Fibroblast of lung (primary cell): ENCODE results near the gene RIPOR1.

ENCODE experiments used
- EZH2 ChIP-seq: IDR thresholded peaks from 2 replicates; pipeline ENCODE4 v1.5.1; 2012; ENCODE audit warnings: low read length, control low read depth, mild to moderate bottlenecking; ENCODE audit errors: missing control alignments
- TF ChIP-seq, protein P1 (sequence below), 2 donors: IDR thresholded peaks in 1 of 2; conservative IDR thresholded peaks in 1 of 2; 1 replicate in 1 of 2; 2 replicates in 1 of 2; pipeline ENCODE4 v1.5.1; 2011 to 2012; ENCODE audit warnings: low read length in 2 of 2, control low read depth in 1 of 2, inconsistent platforms in 1 of 2, low read depth in 1 of 2, mild to moderate bottlenecking in 1 of 2

DNA sequence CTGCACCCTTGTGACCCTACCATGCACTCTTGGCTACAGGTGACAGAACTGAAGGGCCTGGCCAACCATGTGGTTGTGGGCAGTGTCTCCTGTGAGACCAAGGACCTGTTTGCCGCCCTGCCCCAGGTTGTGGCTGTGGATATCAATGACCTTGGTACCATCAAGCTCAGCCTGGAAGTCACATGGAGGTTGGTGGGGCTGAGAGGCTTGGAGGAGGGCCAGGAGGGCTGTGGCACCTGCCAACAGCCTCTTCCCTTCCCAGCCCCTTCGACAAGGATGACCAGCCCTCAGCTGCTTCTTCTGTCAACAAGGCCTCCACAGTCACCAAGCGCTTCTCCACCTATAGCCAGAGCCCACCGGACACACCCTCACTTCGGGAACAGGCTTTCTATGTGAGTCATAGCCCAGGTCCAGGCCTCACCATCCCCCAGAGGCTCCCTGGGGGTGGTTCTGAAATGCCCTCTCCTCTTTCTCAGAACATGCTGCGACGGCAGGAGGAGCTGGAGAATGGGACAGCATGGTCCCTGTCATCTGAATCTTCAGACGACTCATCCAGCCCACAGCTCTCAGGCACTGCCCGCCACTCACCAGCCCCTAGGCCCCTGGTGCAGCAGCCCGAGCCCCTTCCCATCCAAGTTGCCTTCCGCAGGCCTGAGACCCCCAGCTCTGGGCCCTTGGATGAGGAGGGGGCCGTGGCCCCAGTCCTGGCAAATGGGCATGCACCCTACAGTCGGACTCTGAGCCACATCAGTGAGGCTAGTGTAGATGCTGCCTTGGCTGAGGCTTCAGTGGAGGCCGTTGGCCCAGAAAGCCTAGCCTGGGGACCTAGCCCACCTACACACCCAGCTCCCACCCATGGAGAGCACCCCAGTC is 13.0 kb downstream of the RIPOR1 start:
- TF ChIP-seq, protein P1, sequence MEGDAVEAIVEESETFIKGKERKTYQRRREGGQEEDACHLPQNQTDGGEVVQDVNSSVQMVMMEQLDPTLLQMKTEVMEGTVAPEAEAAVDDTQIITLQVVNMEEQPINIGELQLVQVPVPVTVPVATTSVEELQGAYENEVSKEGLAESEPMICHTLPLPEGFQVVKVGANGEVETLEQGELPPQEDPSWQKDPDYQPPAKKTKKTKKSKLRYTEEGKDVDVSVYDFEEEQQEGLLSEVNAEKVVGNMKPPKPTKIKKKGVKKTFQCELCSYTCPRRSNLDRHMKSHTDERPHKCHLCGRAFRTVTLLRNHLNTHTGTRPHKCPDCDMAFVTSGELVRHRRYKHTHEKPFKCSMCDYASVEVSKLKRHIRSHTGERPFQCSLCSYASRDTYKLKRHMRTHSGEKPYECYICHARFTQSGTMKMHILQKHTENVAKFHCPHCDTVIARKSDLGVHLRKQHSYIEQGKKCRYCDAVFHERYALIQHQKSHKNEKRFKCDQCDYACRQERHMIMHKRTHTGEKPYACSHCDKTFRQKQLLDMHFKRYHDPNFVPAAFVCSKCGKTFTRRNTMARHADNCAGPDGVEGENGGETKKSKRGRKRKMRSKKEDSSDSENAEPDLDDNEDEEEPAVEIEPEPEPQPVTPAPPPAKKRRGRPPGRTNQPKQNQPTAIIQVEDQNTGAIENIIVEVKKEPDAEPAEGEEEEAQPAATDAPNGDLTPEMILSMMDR (conservative IDR thresholded peaks at IDR 0.05 in 1 of 2, IDR thresholded peaks at IDR 0.05 in 1 of 2; ENCODE audit: low read depth in 1 of 2, low read length in 2 of 2), result no peak
- no peak for TF ChIP-seq EZH2
